MM.1S (cell line): ENCODE data around the gene TGFBI.

Experiments used
- DNase-seq: peaks from one replicate; pipeline ENCODE4 v3.0.0-alpha.2; 2015
- H2AFZ ChIP-seq: fragments of 300-600 bp; sonication (generic); 2 replicates; pipeline ENCODE4 v1.6.0; 2016; ENCODE audit warnings: antibody characterized with exemption, low read length
- H3F3A ChIP-seq: fragments of 300-600 bp; sonication (generic); 2 replicates; pipeline ENCODE4 v1.6.1; 2016; ENCODE audit warnings: mild to moderate bottlenecking, antibody characterized with exemption, low read length, moderate library complexity, mixed read lengths; ENCODE audit not compliant: insufficient read depth
- H3K27ac ChIP-seq: fragments of 300-600 bp; sonication (generic); 2 replicates; pipeline ENCODE4 v1.5.1; 2016; ENCODE audit warnings: mild to moderate bottlenecking, low read length
- H3K27me3 ChIP-seq: fragments of 300-600 bp; sonication (generic); replicated peaks from 2 replicates; pipeline ENCODE4 v1.6.0; 2016; ENCODE audit warnings: low read length; ENCODE audit not compliant: insufficient read depth
- H3K36me3 ChIP-seq: fragments of 300-600 bp; sonication (generic); replicated peaks from 2 replicates; pipeline ENCODE4 v1.6.1; 2016; ENCODE audit warnings: mild to moderate bottlenecking, low read length, mixed read lengths; ENCODE audit not compliant: insufficient read depth
- H3K4me1 ChIP-seq: fragments of 300-600 bp; sonication (generic); 2 replicates; pipeline ENCODE4 v1.6.1; 2016; ENCODE audit warnings: low read length, mixed read lengths
- H3K4me2 ChIP-seq: fragments of 300-600 bp; sonication (generic); 2 replicates; pipeline ENCODE4 v1.6.0; 2016; ENCODE audit warnings: low read depth, low read length
- H3K4me3 ChIP-seq: fragments of 300-600 bp; sonication (generic); 2 replicates; pipeline ENCODE4 v1.5.1; 2016; ENCODE audit warnings: low read length, mixed read lengths
- H3K79me2 ChIP-seq: fragments of 300-600 bp; sonication (generic); 2 replicates; pipeline ENCODE4 v1.6.1; 2016; ENCODE audit warnings: mixed run types, low read length, mixed read lengths
- H3K9ac ChIP-seq: fragments of 300-600 bp; sonication (generic); 2 replicates; pipeline ENCODE4 v1.6.1; 2016; ENCODE audit warnings: low read length, mixed read lengths
- H3K9me2 ChIP-seq: fragments of 300-600 bp; sonication (generic); replicated peaks from 2 replicates; pipeline ENCODE4 v1.6.1; 2016; ENCODE audit warnings: mild to moderate bottlenecking, low read length, mixed read lengths; ENCODE audit not compliant: insufficient read depth
- H3K9me3 ChIP-seq: fragments of 300-600 bp; sonication (generic); replicated peaks from 2 replicates; pipeline ENCODE4 v1.6.1; 2016; ENCODE audit warnings: mild to moderate bottlenecking, low read length, mixed read lengths; ENCODE audit not compliant: insufficient read depth
- H4K20me1 ChIP-seq: fragments of 300-600 bp; sonication (generic); 2 replicates; pipeline ENCODE4 v1.6.1; 2016; ENCODE audit warnings: mild to moderate bottlenecking, low read length, moderate library complexity, mixed read lengths; ENCODE audit not compliant: insufficient read depth
- CTCF ChIP-seq: fragments of 300-600 bp; sonication (generic); IDR thresholded peaks from 2 replicates; pipeline ENCODE4 v1.5.1; 2016; ENCODE audit warnings: antibody characterized with exemption, low read length, mixed read lengths
- EZH2 ChIP-seq: fragments of 300-600 bp; sonication (generic); optimal IDR thresholded peaks from 2 replicates; pipeline ENCODE3; 2017; ENCODE audit warnings: low read depth, mild to moderate bottlenecking, antibody characterized with exemption, low read length, mixed read lengths
- EZH2phosphoT487 ChIP-seq: fragments of 300-600 bp; sonication (generic); IDR thresholded peaks from 2 replicates; pipeline ENCODE4 v1.6.1; 2018; ENCODE audit warnings: antibody characterized with exemption, low read length

The TGFBI gene

GRCh38 chr5:136007271-136007670 lies 21.5 kb upstream of the TGFBI start:
- H3K27me3 ChIP-seq = no peaks in the 10 kb centered on the region
- H3K4me1 ChIP-seq = no peaks in the 10 kb centered on the region
- H3F3A ChIP-seq = no peaks in the 10 kb centered on the region
- no peaks in the 10 kb centered on the region for H4K20me1 ChIP-seq
- no peaks in the 10 kb centered on the region for H3K79me2 ChIP-seq
- H3K4me3 ChIP-seq = no peak overlapping the region
- no peaks in the 10 kb centered on the region for H3K9me2 ChIP-seq
- no peak for TF ChIP-seq CTCF
- no peak for TF ChIP-seq EZH2phosphoT487
- TF ChIP-seq EZH2 = no peak
- H3K9ac ChIP-seq = no peak overlapping the region
- H3K4me2 ChIP-seq = no peak overlapping the region
- H3K27ac ChIP-seq = no peak overlapping the region
- H3K9me3 ChIP-seq = no peaks in the 10 kb centered on the region
- H2AFZ ChIP-seq = no peak overlapping the region
- DNase-seq = no peak
- no peaks in the 10 kb centered on the region for H3K36me3 ChIP-seq

DNA sequence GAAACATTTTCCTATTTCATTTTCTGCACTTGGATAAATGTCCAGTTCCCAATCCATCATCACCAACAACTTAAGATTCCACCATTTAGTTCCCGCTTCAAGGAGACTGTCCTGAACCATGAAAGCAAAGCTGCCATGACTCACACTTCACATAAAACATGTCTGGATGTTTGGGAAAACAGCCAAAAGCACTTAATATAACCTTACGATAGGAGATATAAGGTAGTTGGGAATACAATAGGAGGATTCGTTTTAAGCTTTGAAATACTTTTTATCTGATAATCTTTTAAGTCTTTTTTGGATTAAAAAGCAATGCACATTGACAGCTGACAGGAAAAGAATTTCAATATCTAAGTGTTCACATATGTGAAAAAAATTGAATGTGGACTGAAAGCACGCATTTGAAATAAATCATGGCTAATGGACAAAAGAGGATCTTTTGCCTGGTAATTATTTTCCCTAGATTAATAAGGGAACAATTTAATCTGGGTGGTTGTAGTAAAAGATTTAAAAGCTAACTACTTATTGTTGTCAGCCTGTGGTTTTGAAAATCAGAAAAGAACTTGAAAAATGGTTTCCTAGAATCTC lies 17.3 kb upstream of the TGFBI start:
- Histone ChIP-seq H3F3A (no peaks in the 10 kb centered on the region), H3K9me2 (no peaks in the 10 kb centered on the region), H3K36me3 (no peaks in the 10 kb centered on the region), H3K9ac (no peak overlapping the region), H3K4me1 (no peaks in the 10 kb centered on the region), H2AFZ (no peak overlapping the region), H3K27ac (no peak overlapping the region), H4K20me1 (no peaks in the 10 kb centered on the region), H3K4me2 (no peak overlapping the region), H3K27me3 (no peaks in the 10 kb centered on the region), H3K79me2 (no peaks in the 10 kb centered on the region), H3K4me3 (no peak overlapping the region), H3K9me3 (no peaks in the 10 kb centered on the region)
- no peak for DNase-seq
- TF ChIP-seq CTCF (no peak), EZH2phosphoT487 (no peak), EZH2 (no peak)

DNA sequence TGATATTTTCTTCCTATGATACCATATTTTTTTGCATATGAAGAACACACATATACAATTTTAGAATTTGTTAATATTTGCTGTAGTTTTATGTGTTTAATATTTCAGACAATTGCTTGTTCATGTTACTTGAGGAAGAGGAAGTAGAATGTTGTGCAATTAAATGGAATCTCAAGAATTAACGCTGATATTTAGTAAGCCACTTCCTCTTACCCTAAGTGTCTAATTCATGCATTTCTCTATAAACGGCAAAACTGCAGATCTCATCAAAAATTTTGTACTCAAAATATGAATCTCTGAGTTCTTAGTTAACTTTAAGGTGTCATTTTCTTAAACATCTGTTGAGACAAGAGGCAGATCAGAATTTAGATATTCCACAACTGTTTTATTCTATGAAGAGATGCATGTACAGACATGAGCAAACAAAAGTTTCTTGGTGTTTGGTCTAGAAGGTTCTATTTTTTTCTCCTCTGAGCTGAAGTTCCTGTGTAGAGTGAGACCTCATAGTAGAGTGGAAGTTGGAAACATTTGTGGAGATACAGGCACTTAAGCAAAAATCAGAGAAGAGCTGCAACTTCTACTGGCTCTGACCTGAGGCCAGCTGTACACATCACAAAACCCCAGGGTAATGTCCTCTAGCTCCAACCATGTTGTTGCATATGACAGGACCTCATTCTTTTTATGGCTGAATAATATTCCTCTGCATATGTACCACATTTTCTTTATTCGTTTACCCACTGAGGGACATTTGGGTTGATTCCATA lies 16.6 kb upstream of the TGFBI start:
- H3K4me3 ChIP-seq = no peak overlapping the region
- no peak overlapping the region for H3K9ac ChIP-seq
- no peaks in the 10 kb centered on the region for H3K9me2 ChIP-seq
- no peak overlapping the region for H2AFZ ChIP-seq
- H4K20me1 ChIP-seq = no peaks in the 10 kb centered on the region
- DNase-seq = no peak
- TF ChIP-seq EZH2phosphoT487 (no peak), EZH2 (no peak), CTCF (no peak)
- H3K79me2 ChIP-seq = no peaks in the 10 kb centered on the region
- no peaks in the 10 kb centered on the region for H3K27me3 ChIP-seq
- H3K4me2 ChIP-seq = no peak overlapping the region
- no peaks in the 10 kb centered on the region for H3K9me3 ChIP-seq
- no peaks in the 10 kb centered on the region for H3K4me1 ChIP-seq
- H3K36me3 ChIP-seq = no peaks in the 10 kb centered on the region
- no peak overlapping the region for H3K27ac ChIP-seq
- no peaks in the 10 kb centered on the region for H3F3A ChIP-seq
